PFSK-1 (cell line): Measurements from ENCODE around the gene KRT222.

Experiments
- FOXP2 ChIP-seq: optimal IDR thresholded peaks from 2 replicates; pipeline ENCODE3; 2011; ENCODE audit warnings: borderline replicate concordance, control low read depth, inconsistent platforms; ENCODE audit not compliant: insufficient read depth; ENCODE audit errors: extremely low read length, extremely low read depth
- POLR2AphosphoS5 ChIP-seq: IDR thresholded peaks from 2 replicates; pipeline ENCODE4 v1.6.1; 2012; ENCODE audit warnings: low read depth, mild to moderate bottlenecking, control low read depth, low read length, moderate library complexity
- REST ChIP-seq, 2 experiments: IDR thresholded peaks; 2 replicates each; pipeline versions ENCODE4 v1.6.1 to v1.8.0; 2011 to 2012; ENCODE audit warnings: low read depth in 2 of 2, low read length in 2 of 2, control low read depth in 1 of 2, inconsistent platforms in 1 of 2, mild to moderate bottlenecking in 1 of 2, moderate library complexity in 1 of 2; ENCODE audit not compliant: insufficient read depth in 1 of 2
- SIN3A ChIP-seq: IDR thresholded peaks from 2 replicates; pipeline ENCODE4 v1.6.1; 2012; ENCODE audit warnings: mild to moderate bottlenecking, low read length, moderate library complexity, borderline replicate concordance; ENCODE audit not compliant: insufficient read depth
- TAF1 ChIP-seq: IDR thresholded peaks from 2 replicates; pipeline ENCODE4 v1.6.1; 2012; ENCODE audit warnings: low read length, control low read depth, borderline replicate concordance; ENCODE audit not compliant: insufficient read depth

KRT222 gene

DNA sequence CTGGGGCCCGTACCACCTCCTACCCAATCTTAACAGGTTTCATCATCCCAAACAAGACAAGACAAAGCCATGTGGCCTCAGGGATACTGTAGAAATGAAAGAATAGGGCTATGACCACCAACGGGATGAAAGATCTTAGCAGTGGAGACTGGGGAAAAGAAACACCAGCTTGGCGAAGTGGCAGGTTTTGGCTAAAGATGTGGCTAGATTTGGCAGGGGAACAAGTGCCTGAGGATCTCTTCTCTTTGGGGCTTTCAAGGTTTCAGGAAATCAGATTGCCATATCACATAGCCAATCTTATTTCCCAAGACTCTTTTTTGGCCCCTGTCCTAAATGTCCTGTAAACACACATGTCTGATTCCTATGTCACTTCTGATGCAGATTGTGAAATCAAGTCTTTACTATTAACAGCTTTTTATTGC is 31.7 kb upstream of the KRT222 start:
- TF ChIP-seq REST (IDR thresholded peaks at IDR 0.05; ENCODE audit: insufficient read depth in 1 of 2, low read depth in 2 of 2, low read length in 2 of 2): no peak
- no peak for TF ChIP-seq SIN3A
- TF ChIP-seq FOXP2: no peak
- TF ChIP-seq POLR2AphosphoS5: no peak

DNA sequence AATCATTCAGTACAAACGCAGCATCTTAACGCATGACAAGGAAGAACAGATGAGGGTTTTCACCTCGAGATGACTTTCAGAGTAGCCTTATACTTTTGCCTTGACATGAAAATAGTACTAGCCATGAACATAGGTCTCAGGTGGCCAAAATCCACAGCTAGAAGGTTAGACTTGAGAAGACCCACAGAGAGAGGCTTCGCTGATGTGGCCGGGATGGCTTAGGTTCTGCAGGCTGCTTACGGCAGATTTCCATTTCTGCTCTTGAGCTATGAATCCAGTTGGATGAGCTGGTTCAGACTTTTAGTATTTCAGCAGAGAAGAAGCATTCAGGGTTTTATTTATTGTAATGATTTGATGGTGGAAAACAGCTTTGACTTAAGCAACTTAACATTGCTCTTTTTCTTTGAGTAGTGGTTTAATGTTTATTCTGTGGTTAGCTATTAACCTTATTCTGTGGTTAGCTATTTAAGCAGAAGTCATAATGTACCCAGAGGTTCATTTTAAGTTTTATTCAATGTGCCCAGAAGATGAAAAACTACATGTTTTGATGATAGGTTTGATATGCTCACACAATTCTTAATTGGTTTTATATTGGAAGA is 31.0 kb upstream of the KRT222 start:
- TF ChIP-seq TAF1 (no peak), FOXP2 (no peak), SIN3A (no peak), REST (IDR thresholded peaks at IDR 0.05; ENCODE audit: insufficient read depth in 1 of 2, low read depth in 2 of 2, low read length in 2 of 2) (no peak), POLR2AphosphoS5 (no peak)

- TF ChIP-seq SIN3A (no peak), POLR2AphosphoS5 (no peak), FOXP2 (no peak), REST (IDR thresholded peaks at IDR 0.05; ENCODE audit: insufficient read depth in 1 of 2, low read depth in 2 of 2, low read length in 2 of 2) (no peak), TAF1 (no peak)
Observed at GRCh38 chr17:40694584-40694983, 29.6 kb upstream of the KRT222 start.

- TF ChIP-seq POLR2AphosphoS5: no peak
- TF ChIP-seq TAF1: no peak
- no peak for TF ChIP-seq REST (IDR thresholded peaks at IDR 0.05; ENCODE audit: insufficient read depth in 1 of 2, low read depth in 2 of 2, low read length in 2 of 2)
- no peak for TF ChIP-seq SIN3A
- no peak for TF ChIP-seq FOXP2
Observed at GRCh38 chr17:40687106-40687505, 22.1 kb upstream of the KRT222 start.

- TF ChIP-seq POLR2AphosphoS5: no peak
- no peak for TF ChIP-seq SIN3A
- TF ChIP-seq REST (IDR thresholded peaks at IDR 0.05; ENCODE audit: insufficient read depth in 1 of 2, low read depth in 2 of 2, low read length in 2 of 2): no peak
- TF ChIP-seq TAF1: no peak
- no peak for TF ChIP-seq FOXP2
Observed at GRCh38 chr17:40686192-40686591, 21.2 kb upstream of the KRT222 start.
